ENCODE data around the gene KCNIP1.

- TF ChIP-seq CTCF (optimal IDR thresholded peaks at IDR 0.05 in 1 of 3, IDR thresholded peaks at IDR 0.05 in 1 of 3, conservative IDR thresholded peaks at IDR 0.05 in 1 of 3; ENCODE audit: extremely low read depth in 1 of 3, insufficient read depth in 2 of 3, low read length in 3 of 3) = no peak
- no peak for TF ChIP-seq EZH2 (IDR thresholded peaks at IDR 0.05; ENCODE audit: low read length)
These were observed 79.0 kb downstream of the KCNIP1 start for GRCh38 chr5:170582644-170583330.

All from keratinocyte (primary cell).